H1 (cell line): ENCODE data around the gene GPR87. TPM values are rescaled to one million over a fixed set of nuclear protein-coding genes. Genes with fewer than 3 reads are reported as not detected.

ENCODE experiments used
- BRCA1 ChIP-seq: IDR thresholded peaks from 2 replicates; pipeline ENCODE4 v1.6.1; 2012; ENCODE audit warnings: low read depth, low read length, improper control_type of control experiment
- GTF2F1 ChIP-seq: IDR thresholded peaks from 2 replicates; pipeline ENCODE4 v1.6.1; 2012; ENCODE audit warnings: low read depth, low read length, improper control_type of control experiment, borderline replicate concordance
- NRF1 ChIP-seq: IDR thresholded peaks from 2 replicates; pipeline ENCODE4 v1.6.1; 2011; ENCODE audit warnings: mild to moderate bottlenecking, low read depth, low read length, improper control_type of control experiment
- SAP30 ChIP-seq: fragments of 300-600 bp; sonication (generic); IDR thresholded peaks from 2 replicates; pipeline ENCODE4 v1.7.1; 2012; ENCODE audit warnings: low read length, moderate library complexity, mild to moderate bottlenecking, inconsistent platforms; ENCODE audit not compliant: insufficient read depth, insufficient replicate concordance
- SP1 ChIP-seq: IDR thresholded peaks from 2 replicates; pipeline ENCODE4 v1.6.1; 2011; ENCODE audit warnings: low read depth, low read length
- polyA plus RNA-seq, 7 experiments: library from polyadenylated mRNA; depleted of rRNA in 3 of 7; stranded (reverse) in 5 of 7; unstranded in 2 of 7; fragments of >200 nt in 5 of 7; fragments of 200-250 nt in 2 of 7; gene quantifications; 1 replicate in 5 of 7; 2 replicates in 1 of 7; 4 replicates in 1 of 7; pipeline versions ENCODE4 v1.2.1 to v1.2.3, GENCODE V29; 2011 to 2013; ENCODE audit warnings: missing spikeins in 2 of 7, mixed read lengths in 2 of 7
- total RNA-seq: library from RNA; stranded (reverse); fragmentation: NEBNext Ultra II Directional; extraction: Animal tissue kit (Norgen Biotek cat#: 25700); gene quantifications from 2 replicates; pipeline ENCODE4 v1.2.1, GENCODE V29; 2021
- TF ChIP-seq, protein P1 (sequence below): fragments of 300-600 bp; sonication (generic); IDR thresholded peaks from 2 replicates; pipeline ENCODE4 v1.7.1; 2012; ENCODE audit warnings: low read length, moderate library complexity, mild to moderate bottlenecking, inconsistent platforms; ENCODE audit not compliant: insufficient replicate concordance

Gene GPR87
- total and polyA plus RNA-seq, 2 of the 8 experiments (the other 6 are each of a cell fraction or from before 2014, with no cell fraction given): 0.05 TPM; not detected in 1

DNA sequence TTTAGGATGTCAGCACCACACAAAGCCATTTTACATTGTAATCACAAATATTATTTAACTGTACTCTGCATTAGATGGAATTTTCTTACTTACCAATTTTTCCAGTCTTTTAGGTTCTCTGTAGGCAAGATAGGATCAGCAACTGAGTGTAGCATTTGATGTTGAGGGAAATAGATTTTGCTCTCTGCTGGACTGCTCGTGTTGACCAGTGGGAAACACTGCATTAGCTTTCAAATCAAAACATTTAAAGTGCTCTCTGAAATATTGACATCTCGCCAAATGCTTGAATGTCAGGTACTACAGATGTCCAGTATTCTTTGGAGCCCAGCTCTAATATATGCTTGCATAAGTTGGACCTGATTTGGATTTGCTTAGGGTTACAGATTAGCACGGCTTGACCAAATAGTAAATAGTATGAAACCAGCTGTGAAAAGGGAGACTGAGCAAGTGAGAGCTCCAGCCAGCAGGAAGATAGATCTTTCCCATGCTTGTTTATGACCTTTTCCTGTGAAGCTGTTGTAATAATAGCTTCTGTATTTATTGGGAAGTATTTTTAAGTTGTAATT is 67.8 kb downstream of the GPR87 start (continued):
- TF ChIP-seq, protein P1, sequence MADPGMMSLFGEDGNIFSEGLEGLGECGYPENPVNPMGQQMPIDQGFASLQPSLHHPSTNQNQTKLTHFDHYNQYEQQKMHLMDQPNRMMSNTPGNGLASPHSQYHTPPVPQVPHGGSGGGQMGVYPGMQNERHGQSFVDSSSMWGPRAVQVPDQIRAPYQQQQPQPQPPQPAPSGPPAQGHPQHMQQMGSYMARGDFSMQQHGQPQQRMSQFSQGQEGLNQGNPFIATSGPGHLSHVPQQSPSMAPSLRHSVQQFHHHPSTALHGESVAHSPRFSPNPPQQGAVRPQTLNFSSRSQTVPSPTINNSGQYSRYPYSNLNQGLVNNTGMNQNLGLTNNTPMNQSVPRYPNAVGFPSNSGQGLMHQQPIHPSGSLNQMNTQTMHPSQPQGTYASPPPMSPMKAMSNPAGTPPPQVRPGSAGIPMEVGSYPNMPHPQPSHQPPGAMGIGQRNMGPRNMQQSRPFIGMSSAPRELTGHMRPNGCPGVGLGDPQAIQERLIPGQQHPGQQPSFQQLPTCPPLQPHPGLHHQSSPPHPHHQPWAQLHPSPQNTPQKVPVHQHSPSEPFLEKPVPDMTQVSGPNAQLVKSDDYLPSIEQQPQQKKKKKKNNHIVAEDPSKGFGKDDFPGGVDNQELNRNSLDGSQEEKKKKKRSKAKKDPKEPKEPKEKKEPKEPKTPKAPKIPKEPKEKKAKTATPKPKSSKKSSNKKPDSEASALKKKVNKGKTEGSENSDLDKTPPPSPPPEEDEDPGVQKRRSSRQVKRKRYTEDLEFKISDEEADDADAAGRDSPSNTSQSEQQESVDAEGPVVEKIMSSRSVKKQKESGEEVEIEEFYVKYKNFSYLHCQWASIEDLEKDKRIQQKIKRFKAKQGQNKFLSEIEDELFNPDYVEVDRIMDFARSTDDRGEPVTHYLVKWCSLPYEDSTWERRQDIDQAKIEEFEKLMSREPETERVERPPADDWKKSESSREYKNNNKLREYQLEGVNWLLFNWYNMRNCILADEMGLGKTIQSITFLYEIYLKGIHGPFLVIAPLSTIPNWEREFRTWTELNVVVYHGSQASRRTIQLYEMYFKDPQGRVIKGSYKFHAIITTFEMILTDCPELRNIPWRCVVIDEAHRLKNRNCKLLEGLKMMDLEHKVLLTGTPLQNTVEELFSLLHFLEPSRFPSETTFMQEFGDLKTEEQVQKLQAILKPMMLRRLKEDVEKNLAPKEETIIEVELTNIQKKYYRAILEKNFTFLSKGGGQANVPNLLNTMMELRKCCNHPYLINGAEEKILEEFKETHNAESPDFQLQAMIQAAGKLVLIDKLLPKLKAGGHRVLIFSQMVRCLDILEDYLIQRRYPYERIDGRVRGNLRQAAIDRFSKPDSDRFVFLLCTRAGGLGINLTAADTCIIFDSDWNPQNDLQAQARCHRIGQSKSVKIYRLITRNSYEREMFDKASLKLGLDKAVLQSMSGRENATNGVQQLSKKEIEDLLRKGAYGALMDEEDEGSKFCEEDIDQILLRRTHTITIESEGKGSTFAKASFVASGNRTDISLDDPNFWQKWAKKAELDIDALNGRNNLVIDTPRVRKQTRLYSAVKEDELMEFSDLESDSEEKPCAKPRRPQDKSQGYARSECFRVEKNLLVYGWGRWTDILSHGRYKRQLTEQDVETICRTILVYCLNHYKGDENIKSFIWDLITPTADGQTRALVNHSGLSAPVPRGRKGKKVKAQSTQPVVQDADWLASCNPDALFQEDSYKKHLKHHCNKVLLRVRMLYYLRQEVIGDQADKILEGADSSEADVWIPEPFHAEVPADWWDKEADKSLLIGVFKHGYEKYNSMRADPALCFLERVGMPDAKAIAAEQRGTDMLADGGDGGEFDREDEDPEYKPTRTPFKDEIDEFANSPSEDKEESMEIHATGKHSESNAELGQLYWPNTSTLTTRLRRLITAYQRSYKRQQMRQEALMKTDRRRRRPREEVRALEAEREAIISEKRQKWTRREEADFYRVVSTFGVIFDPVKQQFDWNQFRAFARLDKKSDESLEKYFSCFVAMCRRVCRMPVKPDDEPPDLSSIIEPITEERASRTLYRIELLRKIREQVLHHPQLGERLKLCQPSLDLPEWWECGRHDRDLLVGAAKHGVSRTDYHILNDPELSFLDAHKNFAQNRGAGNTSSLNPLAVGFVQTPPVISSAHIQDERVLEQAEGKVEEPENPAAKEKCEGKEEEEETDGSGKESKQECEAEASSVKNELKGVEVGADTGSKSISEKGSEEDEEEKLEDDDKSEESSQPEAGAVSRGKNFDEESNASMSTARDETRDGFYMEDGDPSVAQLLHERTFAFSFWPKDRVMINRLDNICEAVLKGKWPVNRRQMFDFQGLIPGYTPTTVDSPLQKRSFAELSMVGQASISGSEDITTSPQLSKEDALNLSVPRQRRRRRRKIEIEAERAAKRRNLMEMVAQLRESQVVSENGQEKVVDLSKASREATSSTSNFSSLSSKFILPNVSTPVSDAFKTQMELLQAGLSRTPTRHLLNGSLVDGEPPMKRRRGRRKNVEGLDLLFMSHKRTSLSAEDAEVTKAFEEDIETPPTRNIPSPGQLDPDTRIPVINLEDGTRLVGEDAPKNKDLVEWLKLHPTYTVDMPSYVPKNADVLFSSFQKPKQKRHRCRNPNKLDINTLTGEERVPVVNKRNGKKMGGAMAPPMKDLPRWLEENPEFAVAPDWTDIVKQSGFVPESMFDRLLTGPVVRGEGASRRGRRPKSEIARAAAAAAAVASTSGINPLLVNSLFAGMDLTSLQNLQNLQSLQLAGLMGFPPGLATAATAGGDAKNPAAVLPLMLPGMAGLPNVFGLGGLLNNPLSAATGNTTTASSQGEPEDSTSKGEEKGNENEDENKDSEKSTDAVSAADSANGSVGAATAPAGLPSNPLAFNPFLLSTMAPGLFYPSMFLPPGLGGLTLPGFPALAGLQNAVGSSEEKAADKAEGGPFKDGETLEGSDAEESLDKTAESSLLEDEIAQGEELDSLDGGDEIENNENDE: no peak
- no peak for TF ChIP-seq SAP30
- no peak for TF ChIP-seq GTF2F1
- TF ChIP-seq BRCA1: no peak
- TF ChIP-seq SP1: no peak
- no peak for TF ChIP-seq NRF1
